HG02973 (cell line): ENCODE results near the gene AGAP1.

ENCODE experiments used
- ATAC-seq: cut with Tn5 transposase; IDR thresholded peaks from one replicate; pipeline ENCODE4 v1.9.1; 2021; ENCODE audit warnings: moderate library complexity; ENCODE audit not compliant: unreplicated experiment

The AGAP1 gene

DNA sequence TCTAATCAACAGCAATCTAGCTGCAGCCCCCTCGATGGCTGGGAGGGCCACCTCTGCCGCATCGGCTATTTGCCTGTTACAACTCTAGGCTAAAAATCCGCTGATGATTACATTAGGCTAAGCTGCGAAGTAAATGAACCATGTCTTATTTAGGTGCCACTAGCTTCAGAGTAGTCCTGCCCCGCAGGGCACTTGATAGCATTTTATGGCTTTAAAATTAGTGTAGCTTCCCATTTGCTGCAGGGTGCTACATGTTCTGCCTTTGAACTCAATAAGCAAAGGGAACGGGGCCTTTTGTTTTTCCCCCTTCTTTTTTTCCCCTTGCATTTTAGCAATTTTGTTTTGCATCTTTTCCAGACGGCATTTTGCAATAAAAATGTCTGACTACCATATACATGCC lies 404.1 kb downstream of the AGAP1 start:
- ATAC-seq = no peak

DNA sequence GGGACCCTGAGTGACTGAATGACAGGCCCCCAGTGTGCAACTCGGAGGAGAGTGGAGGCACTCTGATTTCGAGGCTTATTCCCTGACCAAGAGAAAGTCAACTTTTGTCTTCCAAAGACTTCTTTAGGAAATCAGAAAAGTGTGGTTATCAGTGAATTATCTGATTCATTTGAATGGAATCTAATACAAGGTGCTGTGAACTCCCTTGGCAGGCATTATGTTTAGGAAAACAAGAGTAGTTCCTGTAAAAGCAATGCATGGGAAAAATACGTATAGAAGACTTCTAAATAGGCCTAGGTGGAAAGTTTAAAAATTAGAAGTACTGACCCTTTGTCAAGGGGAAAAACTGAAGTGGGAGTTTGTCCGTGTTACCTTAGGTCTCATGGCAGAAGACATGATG lies 404.9 kb downstream of the AGAP1 start:
- no peak for ATAC-seq

GRCh38 chr2:235900631-235901030 lies 406.8 kb downstream of the AGAP1 start:
- no peak for ATAC-seq

GRCh38 chr2:235901243-235901642 lies 407.4 kb downstream of the AGAP1 start:
- no peak for ATAC-seq

DNA sequence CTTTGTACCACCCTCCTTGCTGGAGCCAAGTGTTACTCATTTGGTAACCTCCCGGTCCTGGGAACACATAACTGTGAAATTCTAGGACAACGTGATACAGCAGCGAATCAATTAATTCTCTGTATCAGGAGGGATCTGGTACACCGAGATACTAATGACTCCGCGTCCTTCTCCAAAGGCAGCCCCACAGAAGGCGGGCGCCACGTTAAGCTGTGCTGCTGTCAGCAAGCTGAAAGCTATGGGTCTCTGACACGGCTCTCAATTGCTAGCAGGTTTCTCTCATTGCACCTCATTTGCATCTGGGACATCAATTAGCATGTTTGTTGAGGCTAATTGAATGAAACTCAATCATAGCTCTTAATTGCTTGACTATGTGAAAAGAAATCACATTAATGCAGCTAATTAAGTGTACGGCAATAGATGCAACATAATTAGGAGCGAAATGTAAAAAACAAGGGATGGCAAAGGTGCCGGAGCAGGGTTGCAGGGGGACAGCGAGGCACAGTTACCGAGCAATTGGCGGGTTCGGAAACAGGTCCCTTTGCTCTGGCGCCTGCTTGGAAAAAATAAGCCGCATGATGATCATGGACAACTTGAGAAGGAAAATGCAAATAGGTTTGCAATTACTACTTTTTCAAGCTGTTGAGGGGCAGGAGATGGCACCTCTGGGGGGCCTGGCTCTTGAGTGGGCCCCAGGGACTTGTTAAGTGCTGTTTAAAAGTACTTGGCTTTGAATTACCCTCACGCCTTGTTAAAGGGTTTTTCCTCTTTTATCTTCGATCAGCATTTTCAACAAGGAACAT lies 410.1 kb downstream of the AGAP1 start:
- no peak for ATAC-seq

- ATAC-seq = no peak
These were observed 410.7 kb downstream of the AGAP1 start for GRCh38 chr2:235904585-235904931.

DNA sequence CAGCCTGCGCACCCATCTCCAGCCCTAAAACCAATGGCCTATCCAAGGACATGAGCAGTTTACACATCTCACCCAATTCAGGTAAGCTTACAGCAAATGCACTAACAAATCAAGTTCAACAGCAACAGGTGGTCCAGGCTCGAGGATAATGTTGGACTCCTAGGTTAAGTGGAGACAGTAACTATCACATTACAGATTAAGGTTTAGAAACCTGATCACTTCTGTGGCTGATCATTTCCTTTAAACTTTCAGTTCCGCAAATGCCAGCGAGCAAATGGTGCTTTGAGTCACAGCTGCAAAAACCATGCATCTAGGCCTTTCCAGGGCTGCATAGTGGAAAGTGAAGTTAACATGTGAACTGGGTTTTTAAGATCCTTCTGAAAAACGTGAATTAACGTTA lies 415.0 kb downstream of the AGAP1 start:
- no peak for ATAC-seq

- no peak for ATAC-seq
These were observed 415.5 kb downstream of the AGAP1 start for GRCh38 chr2:235909358-235909757.

DNA sequence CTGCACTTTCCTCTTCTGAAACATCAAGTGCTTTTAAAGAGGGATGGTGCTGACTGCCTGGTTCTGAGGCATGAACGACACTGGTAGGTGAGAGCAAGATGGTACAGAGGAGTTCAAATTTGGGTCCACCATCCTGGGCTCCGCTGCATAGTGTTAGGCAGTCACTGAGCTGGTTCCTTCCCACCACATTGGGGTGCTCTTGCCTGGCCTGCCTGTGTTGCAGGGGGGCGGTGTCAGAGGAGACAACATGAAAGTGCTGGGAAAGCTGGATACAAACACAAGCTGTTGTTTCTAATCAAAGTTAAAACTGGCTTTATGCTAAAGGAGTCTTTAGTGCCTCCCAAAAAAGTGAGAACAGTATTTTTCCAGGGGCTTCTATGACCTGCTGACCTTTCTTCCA lies 416.2 kb downstream of the AGAP1 start:
- no peak for ATAC-seq

GRCh38 chr2:235911125-235911524 lies 417.3 kb downstream of the AGAP1 start:
- no peak for ATAC-seq

- ATAC-seq = no peak
These were observed 417.9 kb downstream of the AGAP1 start for GRCh38 chr2:235911633-235912233.

DNA sequence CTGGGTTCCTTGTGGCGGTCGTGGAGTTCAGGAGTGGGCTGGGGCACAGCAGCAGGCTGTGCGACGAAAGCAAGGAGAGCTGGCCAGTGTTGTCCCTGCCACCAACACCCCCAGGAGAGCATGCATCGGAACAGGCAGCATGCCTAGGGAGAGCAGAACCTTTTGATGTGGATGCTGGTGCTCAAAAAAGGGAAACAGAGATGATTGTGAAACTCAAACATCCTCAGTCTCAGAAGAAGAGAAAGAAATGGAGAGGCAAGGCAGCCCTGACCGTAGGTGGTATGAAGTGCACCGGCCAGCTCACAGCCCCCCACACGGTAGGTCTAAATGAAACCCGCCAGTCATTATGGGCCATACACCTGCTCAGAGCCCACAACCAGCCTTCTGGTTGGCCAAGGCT lies 420.9 kb downstream of the AGAP1 start:
- no peak for ATAC-seq

- ATAC-seq = no peak
These were observed 423.7 kb downstream of the AGAP1 start for GRCh38 chr2:235917506-235917905.

DNA sequence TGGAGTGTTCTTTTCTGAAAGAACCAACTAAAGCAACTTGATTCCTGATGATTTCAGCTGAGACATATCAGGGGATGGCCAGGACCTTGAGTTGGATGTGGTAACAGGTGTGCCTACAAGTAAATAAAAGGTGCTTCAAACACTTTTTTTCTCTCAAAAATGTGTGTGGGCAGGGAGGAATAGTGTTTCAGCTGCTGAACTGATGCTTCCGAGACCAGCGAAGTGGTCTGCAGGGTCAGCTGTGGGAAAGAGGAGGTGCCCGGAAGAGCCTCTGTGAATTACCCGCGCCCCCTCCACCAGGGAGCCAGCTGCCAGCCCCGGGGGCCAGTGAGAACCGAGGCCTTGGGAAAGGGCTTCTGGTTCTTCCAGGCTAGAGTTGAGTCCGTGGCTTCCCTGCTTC lies 425.0 kb downstream of the AGAP1 start:
- no peak for ATAC-seq

DNA sequence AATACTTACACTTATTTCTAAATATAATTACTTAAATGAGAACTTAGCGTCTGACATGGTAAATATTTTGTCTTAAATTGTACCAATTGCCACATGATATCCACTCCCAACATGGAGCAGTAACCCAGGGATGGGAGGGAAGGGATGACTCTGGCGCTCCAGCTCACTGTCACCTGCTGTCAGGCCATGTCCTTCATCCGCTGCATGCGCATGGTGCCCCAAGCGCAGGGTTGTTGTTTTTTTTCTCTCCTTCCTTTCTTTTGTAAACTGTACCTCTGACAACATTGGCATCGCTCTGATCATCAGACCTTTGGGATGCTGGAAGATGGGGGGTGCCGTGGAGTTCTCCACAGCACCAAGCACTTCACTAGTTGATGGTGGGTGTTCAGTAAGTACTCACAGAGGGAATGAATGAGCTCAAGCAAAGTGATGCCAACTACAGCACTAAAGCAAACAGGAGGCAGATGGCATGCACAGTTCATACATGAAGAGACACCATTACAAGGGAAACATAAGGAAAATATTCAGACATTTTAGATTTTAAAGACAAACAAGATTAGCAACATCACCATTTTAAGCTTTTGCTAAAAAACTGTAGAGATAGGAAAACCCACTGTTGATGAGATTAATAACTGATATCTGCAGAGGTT lies 426.5 kb downstream of the AGAP1 start:
- no peak for ATAC-seq

GRCh38 chr2:235921508-235922191 lies 427.8 kb downstream of the AGAP1 start:
- ATAC-seq = no peak

- ATAC-seq = no peak
These were observed 429.0 kb downstream of the AGAP1 start for GRCh38 chr2:235922839-235923238.

DNA sequence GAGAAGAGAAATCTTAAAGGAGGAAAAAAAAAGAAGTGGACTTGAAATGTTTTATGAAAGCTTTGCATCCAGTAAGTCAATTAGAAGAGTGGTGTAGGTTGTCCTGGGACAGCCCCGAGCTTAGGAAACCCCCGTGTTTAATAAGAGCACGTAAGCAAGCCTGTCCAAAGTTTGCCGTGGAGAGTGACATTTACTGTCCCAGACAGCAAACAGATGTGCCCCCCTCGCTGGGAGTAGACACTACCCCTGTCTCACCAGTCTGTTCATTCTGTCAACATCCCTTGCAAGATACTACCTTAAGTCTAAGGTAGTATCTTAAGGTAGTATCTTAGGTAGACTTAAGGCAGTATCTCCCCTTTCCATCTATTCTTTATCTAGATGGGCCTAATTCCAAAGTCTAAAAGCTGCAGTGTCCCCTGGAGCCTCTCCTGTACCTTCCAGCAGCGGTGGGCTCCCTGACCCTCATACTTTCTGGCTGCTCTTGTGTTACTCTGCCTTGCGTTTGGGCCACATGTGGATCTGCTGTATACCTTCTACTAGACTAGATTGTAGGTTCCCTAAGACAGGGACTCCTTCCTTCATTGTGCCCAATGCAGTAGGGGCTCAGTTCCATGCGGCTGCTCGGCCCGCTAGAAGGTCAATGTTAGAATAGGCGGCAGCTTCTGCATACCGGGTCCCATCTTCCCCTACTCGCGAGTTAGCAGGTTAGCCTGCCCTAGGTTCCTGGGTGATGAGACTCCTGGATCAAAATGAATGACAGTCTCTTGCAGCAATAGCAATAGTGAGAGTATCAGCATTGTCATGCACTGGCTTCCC lies 430.2 kb downstream of the AGAP1 start:
- no peak for ATAC-seq

DNA sequence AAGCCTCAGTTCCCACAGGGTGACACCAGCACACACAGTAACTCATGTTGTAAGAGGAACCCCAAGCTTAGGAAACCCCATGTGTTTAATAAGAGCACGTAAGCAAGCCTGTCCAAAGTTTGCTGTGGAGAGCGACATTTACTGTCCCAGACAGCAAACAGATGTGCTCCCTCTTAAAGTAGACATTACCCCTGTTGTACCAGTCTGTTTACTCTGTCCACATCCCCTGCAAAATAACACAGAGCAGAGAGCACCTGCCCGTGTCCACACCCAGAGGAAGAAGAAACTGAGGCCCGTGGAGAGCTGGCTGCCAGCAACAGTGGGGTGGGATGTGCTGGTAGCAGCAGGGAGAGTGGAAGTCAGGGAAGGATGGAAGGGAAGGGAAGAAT lies 430.8 kb downstream of the AGAP1 start:
- no peak for ATAC-seq

DNA sequence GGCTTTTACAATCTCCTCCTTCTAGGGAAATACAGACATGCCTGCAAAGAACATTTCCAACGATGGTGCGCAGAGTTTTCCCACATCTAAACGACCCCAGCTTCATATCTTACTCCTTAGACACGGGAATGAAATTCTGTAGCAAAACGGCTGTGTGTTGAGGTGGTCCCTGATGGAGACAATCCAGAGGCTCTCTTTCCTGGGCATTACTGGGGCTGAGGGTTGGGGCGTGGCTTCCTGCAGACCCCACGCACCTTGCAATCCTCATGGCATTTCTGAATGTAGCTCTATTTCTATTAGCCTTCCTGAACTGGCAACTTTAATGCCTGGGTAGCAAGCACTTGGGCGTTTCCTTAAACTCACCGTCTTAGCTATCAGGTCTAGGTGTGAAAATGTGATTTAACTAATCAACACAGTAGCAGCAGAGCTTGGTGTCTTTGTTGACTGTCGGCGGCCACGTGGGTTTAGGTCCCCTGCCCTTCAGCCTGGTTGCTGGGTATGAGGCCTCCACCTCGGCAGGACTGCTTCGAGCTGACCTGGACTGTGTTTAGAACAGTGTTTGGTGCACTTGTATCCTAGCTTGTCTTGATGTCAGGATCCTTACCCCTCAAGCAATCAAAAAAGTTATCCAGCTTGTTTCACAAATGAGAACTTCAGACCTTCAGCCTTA lies 431.5 kb downstream of the AGAP1 start:
- no peak for ATAC-seq
